NOMO-1 (cell line): Measurements from ENCODE around the gene NUF2.
"Not testable (repeated sequence)": the region's sequence is repeated elsewhere in the genome, so short reads cannot be mapped to it uniquely, and the experiment has no call there.

Source experiments
- DNase-seq, 2 experiments: peaks; one replicate each; lab custom pipeline; 2025; ENCODE audit not compliant: unreplicated experiment in 2 of 2; lab: John Stamatoyannopoulos, UW

The NUF2 gene

DNA sequence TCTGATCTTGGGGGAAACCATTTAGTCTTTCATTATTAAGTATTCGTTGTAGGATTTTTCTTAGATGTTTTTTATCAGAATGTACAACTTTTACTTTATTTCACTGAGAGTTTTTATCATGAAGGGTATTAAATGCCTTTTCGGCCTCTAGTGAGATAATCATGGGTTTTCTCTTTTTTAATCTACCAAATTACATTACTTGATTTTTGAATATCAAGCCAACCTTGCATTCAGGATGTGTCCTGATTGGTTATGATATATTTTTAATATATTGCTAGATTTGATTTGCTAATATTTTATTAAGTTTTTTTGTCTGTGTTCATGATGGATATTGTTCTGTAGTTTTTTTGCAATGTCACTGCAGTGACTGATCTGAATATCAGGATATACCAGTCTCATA, 9.4 kb downstream of the NUF2 start:
- no peak for DNase-seq

DNA sequence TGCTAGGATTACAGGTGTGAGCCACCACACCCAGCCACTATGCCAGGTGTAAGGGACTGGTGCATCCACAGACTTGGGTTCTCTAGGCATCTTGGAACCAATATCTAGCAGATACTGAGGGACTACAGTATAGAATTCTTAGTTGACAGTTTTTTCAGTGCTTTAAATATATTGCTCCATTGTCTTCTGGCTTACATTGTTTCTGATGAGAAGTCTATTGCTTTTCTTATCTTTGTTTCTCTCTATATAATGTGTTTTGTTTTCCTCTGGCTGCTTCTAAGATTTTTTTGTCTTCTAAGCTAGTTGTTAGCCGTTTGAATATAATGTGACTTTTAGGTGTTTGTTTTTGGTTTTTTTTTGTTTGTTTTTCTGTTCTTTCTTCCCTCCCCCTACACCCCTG, 13.5 kb downstream of the NUF2 start:
- DNase-seq, result no peak

DNA sequence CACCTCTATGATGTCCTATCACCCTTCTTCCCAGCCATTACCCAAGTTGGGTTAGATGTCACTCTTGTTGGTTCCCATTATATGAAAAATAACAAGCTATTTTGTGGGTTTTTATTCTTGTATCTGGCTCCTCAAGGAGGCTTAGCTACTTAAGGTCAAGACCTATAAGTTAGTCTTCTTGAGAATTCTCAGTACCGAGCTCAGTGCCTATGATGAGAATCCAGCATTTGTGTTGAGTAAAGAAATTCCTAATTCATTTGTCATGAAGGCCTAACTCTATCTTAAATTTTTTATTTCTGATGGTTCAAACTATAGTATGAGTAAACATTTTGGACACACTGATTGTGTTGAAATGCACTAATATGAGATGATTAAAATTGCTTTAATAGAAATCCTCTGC, 15.9 kb downstream of the NUF2 start:
- no peak for DNase-seq

DNA sequence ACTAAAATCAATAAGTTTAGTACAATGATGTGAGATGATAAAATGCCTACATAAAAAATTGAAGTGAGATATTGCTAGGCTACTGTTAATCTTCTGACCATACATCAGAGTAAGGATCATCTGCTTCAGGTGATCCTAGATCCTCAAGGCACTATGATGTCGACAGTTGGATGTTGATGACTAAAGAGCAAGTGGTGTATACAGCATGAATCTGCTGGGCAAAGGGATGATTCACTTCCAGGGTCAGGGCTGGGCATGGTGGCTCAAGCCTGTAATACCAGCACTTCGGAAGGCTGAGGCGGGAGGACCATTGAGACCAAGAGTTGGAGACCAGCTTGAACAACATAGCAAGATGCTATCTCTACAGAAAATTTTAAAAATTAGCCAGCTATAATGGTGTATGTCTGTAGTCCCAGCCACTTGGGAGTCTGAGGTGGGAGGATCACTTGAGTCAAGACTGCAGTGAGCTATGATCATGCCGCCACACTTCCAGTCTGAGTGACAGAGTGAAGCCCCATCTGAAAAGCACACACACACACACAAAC, 24.6 kb downstream of the NUF2 start:
- DNase-seq, result no peak

DNA sequence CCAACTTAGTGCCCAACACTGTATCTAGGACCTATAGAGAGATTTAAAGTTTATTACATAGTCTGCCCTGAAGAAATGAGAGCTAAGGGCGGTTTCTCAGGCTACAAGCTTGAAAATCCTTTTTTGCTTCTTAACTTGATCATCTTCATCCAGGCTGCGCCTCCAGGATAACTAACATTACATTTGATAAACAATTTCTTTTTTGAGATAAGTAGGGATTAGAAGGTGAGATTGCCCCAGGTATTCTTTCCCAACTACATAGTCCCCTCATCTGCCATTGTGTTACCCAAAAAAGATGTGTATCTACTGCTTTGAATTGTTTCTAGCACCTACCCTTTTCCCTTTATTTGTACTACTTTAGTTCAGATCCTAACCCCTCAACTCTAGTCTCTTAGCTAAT, 25.4 kb downstream of the NUF2 start:
- DNase-seq, result no peak

DNA sequence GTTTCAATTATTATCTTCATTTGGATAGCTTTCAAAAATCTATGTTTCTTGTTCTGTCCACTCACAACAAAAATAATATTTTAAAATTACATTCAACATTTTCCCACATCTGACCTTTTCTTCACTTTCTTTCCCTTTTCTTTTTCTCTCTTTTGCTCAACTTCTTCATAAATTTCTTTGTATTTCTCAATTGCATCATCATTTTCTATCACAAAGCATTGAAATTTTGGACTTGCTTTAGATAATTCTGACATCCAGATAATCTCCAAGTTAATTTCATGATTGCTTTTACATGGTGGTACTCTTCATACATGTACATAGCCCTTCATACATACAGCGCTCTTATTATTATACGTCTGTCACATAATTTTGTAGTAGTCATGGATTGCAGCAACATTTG, 30.2 kb downstream of the NUF2 start:
- DNase-seq, result no peak

DNA sequence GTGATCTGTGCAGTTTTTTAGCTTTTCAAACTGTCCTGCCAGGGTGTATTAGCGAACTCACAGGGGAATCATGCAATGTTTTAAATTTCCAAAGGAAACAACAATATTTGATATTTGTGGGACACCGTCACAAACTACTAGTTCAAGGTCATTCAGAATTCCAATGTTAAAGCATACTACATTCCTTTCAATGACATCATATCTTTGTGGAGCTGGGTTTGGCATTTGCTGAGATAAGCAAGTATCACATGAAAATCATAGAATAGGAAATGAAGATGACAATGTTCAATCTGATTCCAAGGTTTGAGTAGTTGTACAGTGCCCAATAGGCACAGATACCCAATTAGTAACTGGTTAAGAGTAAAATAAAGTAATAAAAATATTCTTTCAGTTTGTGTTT, 35.6 kb downstream of the NUF2 start:
- DNase-seq, result no peak

DNA sequence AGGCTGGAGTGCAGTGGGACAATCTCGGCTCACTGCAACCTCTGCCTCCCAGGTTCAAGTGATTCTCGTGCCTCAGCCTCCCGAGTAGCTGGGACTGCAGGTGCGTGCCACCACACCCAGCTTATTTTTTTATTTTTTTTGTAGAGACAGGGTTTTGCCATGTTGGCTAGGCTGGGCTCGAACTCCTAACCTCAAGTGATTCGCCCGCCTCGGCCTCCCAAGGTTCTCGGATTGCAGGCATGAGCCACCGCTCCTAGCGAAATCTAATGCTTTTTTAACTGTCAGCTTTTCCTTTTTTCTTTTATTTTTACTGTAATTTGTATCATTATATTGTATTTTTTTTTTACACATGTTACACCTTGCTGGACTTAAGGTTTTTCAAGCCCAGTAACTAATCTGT, 36.4 kb downstream of the NUF2 start:
- DNase-seq, result not testable (repeated sequence)

DNA sequence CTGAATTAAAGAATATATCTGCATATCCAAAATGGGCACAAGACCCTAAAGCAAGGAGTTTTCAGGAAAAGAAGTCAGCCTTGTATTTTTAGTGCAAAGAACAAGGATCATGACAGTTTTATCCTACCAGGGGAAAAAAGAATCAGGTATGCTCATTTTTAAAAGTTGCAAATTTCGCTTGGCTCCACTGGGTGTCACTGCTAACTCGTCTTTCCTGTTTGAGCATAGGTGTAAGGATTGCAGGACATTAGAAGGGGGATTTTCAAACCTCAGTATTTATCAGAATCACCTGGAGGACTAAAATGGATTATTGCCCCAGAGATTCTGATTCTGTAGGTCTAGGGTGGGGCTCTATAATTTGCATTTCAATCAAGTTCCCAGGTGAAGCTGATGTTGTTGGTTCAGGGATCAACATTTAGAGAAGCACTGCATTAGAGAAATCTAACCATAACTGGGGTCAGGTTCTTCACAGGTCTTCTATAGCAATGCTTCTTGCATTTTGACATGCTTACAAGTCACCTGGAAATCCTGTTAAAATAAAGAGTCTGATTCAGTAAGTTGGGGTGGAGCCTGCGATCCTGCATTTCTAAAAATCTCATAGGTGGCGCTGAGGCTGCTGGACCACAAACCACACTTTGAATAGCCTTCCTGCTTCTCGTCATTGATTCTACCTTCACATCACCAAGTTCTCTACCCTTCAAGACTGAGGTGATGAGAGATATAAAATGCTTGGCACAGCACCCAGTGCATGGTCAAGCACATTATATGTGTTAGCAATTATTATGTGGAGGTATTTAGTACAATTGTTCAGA, 39.6 kb downstream of the NUF2 start:
- no peak for DNase-seq

DNA sequence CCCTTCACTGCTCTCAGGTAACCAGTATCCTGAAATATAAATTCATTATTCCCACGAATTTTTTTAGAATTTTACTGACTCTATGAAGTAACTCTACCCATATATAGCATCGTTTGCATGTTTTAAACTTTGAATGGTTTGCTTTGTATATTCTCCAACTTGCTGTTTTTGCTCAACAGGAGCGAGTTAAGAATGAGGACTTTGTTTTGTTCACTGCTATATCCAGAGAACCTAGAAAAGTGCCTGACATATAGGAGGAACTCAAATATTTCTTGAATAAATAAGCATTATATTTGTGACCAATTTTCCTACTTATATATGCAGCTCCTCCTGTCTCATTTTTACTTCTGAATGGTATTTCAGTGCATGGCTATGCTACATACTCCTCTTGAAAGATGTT, 43.4 kb downstream of the NUF2 start:
- no peak for DNase-seq

DNA sequence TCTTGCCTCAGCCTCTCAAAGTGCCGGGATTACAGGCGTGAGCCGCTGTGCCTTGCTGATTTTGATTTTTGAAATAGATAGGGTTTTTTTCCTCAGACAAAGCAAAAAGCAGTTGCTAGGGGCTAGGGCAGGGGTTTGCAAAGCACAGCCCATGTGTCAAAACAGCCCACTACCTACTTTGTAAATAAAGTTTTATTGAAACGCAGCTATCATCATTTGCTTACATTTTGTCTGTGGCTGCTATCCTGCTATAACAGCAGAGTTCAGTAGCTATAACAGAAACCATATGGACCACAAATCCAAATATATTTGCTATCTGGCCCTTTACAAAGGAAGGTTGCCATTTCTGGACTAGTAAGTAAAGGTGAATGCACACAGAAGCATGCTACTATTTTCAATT, 44.8 kb downstream of the NUF2 start:
- no peak for DNase-seq

DNA sequence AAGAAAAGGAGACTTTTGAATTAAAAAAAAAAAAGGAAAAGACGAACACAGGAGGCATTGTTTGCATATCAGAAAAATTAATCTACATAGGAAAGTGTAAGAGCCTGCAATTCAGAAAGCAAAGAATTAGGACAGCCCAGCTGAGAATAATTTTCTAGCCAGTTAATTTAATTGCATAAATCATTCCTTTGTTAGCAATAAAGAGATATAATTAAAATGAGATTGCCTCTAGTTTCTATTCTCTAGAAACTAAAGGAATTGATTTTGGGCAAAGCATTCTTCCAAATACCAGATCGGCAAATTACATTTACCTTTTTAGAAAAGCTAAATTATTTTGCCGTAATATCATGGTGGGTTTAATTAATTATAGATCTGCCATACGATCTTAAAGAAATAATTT, 46.0 kb downstream of the NUF2 start:
- no peak for DNase-seq

DNA sequence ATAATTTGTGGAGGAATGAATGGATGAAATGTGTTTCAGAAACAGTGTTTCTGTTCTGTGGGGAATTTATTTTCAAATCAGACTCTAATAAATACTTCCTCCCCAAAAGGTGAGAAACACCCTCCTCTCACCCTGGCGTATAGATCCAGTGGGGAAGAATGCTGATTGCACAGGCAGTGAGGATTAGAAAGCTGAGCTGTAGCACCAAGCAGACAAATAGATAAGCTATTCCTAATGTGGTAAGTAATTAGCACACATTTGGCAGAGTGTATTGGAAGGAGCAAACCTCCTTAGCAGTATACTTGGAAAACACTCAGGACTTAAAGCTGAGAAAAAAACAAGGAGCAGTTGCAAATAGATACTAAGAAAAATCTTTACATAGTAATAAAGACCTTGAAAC, 50.8 kb downstream of the NUF2 start:
- no peak for DNase-seq

DNA sequence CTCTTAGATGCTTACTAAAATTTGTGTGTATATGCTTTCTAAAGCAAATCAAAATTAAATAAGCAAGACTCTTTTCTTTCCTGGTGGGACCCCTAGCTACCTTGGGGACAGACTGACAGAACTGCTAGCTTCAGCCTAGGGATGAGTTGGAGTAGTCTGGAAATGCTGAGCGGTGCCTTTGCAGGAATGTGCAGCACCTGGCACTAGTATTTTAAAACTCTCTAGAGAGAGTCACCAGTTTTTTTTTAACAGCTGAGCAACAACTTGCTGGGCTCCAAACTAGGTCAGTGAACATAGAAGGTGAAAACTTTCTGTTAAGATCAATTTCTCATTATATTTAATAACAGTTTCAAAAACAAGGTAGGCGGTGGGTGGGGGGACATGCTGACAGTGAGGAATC, 56.8 kb downstream of the NUF2 start:
- no peak for DNase-seq

DNA sequence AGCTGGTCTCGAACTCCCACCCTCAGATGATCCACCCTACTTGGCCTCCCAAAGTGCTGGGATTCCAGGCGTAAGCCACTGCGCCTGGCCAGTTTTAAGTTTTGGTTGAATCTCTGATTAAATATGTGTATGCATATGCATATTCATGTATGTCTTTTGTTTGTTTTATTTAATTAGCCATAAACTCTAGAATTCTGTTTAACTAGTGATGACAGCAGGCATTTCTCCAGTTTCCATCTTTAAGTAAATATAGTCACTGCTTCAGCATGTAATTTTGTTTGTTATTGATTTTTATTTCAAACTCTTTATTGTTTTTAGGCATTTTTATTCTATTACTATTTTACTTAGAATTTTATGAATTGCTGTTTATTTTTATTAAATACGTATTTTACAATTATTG, 58.0 kb downstream of the NUF2 start:
- DNase-seq, result no peak

DNA sequence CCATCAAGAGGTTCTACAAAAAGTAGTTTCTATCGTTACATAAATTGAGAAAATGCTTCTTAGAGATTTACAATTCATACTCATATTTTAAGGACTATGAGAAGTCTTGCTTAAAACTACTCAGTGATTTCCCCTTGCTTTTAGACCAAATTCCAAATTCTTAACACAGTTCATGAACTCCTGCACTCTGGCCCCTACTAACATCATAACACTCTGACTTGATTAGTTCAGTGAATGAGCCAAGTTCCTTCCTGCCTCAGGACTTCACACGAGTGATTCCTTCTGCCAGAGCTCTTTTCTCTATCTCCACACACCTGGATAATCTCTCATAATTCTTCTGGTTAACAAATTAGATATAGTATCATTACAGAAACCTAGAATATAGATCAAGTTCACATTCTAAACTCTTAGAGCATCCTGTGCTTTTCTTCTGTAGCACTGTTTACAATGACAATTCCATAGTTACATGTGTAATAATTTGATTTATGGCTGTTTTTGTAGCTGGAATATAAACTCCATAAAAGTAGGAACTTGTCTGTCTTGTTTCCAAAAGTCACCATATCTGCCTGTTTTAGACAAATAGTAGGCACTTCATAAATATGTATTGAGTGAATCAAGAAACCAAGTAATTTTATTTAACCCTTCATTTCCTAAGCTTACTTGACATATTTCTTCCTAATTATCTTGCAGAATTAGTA, 59.9 kb downstream of the NUF2 start:
- no peak for DNase-seq

DNA sequence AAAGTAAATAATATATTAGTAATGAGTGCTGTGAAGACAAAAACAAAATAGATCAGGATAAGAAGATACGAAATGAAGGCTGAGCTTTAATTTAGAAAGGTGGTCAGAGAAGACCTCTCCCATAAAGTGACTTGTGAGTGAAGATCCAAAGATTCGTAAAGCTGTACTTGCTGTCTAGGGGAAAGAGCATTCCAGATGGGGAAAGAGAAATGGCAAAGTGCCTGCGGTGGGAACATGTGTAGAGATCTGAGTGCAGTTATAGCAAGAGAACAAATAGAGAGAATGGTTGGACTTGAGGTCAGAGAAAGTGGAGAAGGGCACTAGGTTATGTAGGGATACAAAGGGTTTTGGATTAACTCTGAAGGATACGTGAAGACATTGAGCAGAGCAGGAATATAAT, 60.6 kb downstream of the NUF2 start:
- no peak for DNase-seq

DNA sequence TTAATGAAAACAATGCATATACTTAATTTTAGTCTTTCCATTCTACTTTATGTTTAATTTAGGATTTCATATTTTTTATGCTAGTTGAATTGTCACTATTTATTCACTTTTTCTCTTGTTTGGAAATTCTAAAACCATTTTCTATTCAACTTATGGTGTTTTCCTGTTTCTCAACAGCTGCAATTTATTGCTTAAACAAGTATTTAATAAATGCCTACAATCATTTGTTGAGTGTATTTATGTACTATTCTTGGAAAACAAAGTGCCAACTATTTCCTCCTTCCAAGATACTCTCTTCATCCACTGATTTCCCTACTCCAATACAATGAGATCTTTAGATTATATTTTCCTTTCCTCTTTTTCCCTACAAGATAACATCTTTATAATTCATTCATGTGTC, 65.4 kb downstream of the NUF2 start:
- DNase-seq, result no peak

DNA sequence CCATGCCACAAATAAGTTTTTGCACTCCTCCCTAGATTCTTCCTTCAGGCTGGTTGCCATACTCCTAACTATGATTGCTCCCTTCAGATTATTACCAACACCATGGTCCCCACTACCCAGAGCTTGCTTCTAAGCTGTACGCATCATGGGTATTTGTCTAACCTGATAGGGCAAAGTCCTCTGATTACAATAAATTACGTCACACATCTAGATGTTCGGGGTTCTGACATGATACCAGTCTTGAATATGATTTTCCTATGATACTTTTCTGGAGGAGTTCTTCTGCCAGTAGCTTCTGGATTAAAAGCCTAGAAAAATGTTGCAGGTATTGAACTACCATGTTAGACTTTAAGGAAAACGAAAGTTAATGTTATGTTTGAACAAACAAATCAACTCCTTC, 67.2 kb downstream of the NUF2 start:
- no peak for DNase-seq

DNA sequence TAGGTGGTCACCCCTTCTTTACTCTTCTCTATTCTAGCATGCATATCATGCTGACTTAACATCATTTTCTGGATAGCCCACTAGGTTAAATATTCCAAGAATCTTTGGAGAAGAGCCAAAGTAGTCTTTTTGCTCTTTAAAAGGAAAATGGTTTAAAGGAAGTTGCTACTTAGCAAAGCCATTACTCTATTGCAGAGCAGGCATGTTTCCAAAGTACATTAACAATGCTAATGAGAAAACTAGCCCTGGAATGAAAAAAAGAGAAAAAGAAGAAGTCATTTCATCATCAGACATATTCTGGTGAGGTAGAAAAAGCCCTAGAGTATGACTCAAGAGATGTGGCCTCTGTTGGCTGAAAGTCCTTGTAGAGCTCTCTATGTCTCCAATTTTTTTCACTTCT, 74.0 kb downstream of the NUF2 start:
- DNase-seq, result no peak

DNA sequence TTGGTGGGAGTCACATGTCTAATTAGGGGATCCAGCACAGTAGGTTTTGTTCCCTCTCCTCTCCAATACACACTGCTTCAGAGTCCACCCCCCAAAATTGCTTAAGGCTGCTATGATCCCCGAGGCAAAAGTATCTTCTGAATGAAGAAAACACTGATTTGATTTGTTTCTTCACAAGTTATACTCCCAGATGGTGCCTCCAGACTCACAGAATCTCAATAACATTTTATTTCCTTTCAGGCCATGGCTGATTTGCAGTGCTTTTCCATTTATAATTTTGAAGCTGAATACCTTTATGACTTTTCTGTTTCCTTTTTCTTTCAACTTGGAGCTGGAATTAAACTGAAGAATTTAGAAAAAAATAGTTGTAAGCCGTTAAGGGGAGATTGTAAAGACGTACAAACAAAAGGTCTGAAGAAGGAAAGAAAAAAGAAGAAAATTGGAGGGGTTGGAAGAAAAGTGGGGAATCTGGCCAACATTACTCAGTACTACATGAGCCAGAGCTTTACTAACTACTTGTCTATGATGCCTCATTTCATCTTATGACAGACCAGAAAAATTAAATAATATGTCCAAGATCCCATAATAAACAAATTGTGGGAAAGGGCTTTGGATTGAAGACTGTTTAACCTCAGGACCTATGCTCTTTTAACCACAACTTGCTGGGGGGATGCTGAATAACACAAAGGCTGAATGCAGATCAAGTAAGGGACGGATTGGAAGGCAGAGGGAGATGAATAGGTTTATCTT, 75.9 kb downstream of the NUF2 start:
- no peak for DNase-seq

DNA sequence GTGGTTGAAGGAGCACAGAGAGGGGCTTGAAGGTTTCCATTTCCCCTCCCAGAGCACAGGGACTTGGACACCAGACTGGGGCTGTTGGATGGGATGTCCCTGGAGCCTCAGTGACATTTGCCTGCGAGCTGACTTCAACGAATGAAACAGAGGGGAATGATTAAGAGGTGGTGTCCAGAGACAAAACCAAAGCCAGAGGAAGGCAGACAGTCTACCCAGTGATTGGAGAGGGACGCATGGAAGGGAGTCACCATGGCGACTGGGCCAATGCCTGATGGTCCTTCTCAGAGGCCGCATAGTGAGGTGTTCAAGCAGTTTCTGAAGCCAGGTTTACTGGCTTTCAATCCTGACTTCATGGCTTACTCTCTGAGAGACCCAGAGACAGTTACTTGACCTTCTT, 77.2 kb downstream of the NUF2 start:
- no peak for DNase-seq
